Measurements from ENCODE around the gene KCNB1.
"Not testable (repeated sequence)": the region's sequence is repeated elsewhere in the genome, so short reads cannot be mapped to it uniquely, and the experiment has no call there.

The KCNB1 gene

DNA sequence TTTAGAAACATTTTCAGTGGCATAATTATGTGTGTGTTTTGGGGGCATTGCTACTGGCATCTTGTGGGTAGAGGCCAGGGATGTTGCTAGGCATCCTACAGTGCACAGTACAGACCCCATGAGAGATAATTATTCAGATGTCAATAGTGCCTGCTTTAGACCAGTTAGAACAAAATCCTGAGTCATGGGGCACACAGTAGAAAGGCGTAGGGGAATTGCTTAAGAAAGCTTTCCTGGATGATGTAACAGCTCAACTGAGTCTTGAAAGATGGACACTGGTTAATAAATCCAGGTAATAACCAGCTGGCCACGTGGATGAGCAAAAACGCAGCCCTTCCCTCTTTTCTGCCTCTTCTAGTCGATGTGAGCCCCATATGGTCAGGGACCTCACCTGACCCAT, 51.1 kb downstream of the KCNB1 start:
- no peak for DNase-seq

DNA sequence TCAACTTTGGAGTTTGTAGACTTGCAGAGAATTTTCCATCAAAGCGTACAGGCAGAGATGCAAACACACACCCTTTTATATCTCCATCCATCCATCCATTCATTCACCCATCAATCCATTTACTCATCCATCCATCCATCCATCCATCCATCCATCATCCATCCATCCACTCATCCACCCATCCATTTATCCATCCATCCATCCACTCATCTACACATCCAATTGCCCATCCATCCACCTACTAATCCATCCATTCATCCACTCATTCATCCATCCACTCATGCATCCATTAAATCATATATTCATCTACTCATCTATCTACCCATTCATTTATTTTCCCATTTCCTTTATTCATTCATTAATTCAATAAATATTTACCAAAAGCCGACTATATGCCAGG, 52.1 kb downstream of the KCNB1 start:
- no peak for DNase-seq

GRCh38 chr20:49427751-49428518, 54.5 kb downstream of the KCNB1 start:
- DNase-seq = no peak

- no peak for DNase-seq
These were observed 55.6 kb downstream of the KCNB1 start for GRCh38 chr20:49426873-49427272.

DNA sequence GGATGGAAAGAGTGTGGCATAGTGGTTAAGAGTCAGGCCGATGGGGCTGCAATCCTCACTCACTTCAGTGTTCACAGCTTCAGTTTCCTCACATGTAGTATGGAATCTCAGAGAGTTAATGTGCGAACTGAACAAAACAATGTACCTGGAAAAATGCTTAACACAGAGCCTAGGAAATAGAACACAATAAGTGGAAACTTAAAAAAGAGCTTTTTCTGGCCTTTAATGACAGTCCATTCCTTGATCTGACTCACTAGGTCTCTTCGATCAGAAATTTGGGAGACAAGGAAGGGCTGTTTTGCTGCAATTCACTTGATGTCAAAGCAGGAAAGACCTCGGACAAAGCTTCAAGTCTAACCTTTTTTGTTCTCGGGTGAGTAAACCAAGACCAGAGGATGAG, 56.1 kb downstream of the KCNB1 start:
- no peak for DNase-seq

GRCh38 chr20:49424536-49424935, 57.9 kb downstream of the KCNB1 start:
- DNase-seq = no peak

DNA sequence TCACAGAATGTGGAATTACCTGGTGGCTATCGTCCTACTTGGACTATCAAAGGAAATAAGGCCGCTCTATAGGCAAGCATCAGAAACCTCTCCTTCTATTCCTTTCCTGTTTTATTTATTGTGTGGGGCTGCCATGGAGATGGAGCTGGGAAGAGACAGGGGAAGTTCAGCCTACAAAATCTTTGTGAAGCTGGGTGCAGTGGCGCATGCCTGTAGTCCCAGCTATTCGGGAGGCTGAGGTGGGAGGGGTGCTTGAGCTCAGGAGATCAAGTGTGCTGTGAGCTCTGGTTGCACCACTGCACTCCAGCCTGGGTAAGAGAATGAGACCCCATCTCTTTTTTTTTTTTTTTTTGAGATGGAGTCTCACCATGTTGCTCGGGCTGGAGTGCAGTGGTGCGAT, 60.3 kb downstream of the KCNB1 start:
- DNase-seq = no peak

GRCh38 chr20:49420811-49421295, 61.6 kb downstream of the KCNB1 start:
- DNase-seq = no peak

GRCh38 chr20:49420292-49420691, 62.2 kb downstream of the KCNB1 start:
- DNase-seq = no peak

DNA sequence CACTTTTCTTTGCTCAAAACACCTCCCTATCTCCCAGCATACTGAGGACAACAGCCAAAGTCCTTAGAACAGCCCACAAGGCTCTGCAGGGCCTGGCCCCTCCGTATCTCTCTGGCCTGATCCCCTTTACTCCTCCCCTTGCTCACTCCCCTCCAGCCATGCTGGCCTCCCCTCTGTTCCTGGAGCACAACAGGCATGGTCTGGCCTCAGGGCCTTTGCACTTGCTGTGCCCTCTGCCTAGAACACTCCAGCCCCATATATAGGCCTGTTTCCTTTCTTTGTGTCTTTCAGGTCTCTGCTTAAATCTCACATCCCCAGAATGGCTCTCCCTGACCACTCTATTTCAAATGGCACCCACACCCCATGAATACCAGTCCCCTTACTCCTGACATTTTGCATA, 62.7 kb downstream of the KCNB1 start:
- no peak for DNase-seq

DNA sequence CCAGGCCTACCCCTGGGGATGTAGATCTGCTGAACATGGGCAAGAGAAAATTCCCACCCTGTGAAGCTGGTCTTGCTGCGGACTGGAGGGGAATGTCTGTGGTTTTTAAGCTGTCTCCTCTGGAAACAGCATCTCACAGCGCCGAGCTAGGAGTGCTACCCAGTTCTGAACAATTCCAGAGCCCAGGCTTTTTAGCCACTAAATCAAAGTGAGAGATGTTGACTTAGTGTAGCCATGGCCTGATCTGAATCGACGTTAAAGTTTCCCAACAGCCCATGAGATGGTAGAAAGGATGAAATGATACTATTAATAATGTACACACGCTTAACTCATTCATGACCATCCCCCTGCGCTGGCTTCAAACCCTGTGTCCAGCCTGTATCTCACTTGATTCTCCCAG, 63.7 kb downstream of the KCNB1 start:
- no peak for DNase-seq

- DNase-seq = no peak
These were observed 64.5 kb downstream of the KCNB1 start for GRCh38 chr20:49417843-49418555.

- DNase-seq = no peak
These were observed 66.8 kb downstream of the KCNB1 start for GRCh38 chr20:49415668-49416044.

DNA sequence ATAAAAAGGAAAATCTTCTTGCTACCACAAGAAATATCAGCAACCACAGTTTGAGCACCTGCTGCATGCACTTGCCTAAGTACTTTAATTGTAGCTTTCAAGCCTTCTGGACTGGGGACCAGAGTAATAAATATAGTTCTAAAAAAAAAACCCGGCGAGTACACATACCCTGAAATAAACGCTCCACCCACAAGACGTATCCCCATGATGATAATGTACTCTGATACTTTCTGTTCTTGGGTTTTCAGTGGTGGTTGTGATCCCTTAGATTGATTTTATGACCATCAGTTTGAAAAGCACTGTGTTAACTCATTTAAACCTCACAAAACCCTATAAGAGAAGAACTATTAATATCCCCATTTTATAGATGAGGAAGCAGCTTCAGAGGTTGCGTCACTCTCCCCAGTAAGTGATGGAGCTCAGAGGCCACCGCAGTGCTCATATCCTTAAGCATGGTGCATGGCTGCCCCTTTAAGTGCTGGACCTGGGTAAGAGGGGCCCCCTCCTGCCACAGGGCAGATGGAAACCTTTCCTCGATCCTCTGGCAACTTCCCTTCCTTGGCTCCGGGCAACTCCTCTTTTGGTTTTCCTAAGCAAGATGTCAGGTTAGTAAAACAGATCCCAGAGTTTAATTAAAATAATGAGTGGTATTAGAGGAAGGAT, 67.3 kb downstream of the KCNB1 start:
- no peak for DNase-seq

DNA sequence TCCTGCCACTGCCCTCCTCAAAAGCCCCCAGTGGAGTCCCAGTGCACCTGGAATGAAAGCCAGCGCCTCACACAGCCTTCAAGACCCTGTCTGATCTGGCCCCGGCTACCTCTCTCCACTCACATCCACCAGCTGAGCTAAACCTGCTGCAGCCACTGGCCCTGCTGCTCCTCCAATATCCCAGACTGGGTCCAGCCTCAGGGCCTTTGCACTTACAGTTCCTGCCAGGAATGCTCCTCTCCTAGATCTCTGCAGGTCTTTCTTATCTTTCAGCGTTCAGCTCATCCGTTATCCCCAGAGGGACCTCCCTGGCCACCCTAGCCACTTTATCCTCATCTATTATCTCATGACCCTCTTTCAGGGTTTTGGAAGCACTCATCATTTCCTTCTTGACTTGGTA, 68.8 kb downstream of the KCNB1 start:
- no peak for DNase-seq

- DNase-seq = no peak
These were observed 69.5 kb downstream of the KCNB1 start for GRCh38 chr20:49412953-49413352.

DNA sequence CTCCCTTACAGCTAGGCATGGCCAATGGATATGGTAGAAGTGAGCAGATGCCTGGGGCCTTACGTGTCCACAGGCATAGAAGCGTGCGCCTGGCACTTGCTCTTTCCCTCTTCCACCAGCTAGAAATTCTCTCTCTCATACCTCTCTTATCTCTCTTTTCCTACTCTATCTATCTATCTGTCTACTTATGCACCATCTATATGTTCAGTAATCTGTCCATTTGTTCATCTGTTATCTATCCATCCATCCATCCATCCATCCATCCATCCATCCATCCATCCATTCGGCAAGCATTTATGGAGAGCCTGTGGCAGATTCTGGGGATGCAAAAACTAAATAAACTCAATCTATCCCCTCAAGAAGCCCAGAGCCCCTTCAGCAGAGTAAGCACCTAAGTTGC, 70.2 kb downstream of the KCNB1 start:
- no peak for DNase-seq

DNA sequence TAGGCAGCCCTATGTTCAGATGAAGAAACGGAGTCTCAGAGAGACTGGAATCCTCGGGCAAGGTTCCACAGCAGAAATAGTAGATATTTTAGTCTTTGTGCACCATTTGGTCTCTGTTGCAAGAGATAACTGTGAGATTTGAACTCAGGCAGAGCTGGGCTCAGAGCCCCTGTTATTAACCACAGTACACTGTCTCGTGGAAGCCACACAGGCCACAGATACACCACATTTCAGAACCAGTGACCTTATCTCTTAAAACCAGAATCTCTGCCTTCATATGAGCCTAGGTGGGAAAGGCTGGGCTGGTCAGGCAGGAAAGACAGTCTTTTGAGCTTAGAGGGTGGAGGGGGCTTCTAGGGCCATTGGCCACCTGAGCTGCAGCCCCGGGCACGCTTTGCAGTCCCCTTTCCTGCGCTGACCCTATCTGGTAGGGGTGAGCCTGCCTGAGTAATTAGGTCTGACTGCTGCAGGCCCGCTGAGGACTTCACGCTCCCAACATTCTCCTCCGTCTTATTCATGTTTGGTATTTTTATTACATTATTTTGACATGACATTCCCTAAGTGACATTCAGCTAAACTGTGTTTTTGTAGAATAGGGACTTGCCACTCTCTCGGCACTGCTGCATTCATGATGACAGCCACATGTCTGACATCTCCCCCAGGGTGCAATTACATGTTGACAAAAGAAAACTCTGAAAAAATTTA, 71.1 kb downstream of the KCNB1 start:
- no peak for DNase-seq

- DNase-seq = not testable (repeated sequence)
These were observed 72.4 kb downstream of the KCNB1 start for GRCh38 chr20:49409975-49410621.

- no peak for DNase-seq
These were observed 73.0 kb downstream of the KCNB1 start for GRCh38 chr20:49409302-49409974.

DNA sequence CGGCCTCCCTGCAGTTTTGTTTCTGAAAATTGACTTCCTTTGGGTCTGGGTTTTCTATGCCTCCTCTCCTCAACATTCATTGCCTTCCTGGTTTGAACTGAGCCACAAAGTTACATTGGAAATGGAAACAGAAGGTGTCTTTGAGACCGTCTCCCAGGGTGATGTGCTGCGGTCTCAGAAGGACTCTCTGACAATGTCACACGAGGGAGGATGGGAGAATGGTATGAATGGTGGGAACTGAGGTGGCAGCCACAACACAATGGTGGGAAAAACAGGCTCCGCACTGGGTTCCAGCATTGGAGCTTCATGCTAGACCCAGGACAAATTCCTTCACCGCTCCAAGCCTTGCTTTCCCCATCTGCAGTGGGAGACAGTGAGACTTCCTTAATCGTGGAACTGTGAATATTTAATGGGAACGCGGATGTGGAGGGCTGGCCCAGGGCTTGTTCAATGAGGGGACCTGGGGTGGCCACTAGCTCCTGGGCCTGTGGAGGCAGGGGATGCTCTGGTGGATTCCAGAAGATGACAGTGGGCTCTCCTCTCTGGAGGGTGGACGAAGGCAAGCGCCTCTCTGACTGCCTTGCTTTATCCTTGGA, 73.9 kb downstream of the KCNB1 start:
- no peak for DNase-seq

DNA sequence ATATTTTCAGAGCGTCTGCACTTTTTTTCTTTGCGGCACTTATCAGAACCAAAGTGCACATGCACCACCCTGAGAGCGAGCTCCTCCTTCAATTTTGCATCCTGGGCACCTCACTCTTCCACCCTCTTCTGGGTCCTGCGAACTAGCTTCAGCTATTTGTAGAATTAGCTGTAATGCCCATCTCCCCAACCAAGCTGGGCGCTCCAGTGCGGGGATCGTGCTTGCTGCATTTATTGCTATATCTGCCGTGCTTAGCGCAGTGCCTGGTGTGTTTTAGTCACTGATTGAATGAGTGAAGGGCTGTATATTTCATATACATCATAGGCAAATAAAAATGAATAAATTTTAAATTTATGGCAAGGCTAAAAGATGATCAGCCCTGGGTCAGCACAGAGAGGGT, 75.8 kb downstream of the KCNB1 start:
- no peak for DNase-seq

Measured in suppressor macrophage treated with lipopolysaccharide for 4 hours (primary cell).